Motor neuron (in vitro differentiated cells): ENCODE data around the gene AMER3. TPM values are rescaled to one million over a fixed set of nuclear protein-coding genes. Genes with fewer than 3 reads are reported as not detected.

Source experiments
- ATAC-seq, 8 experiments: fragments of 200-7000 bp; cut with Tn5 transposase; replicated peaks in 6 of 8; 2 replicates each; pipeline ENCODE4 v1.8.0; 2021; ENCODE audit warnings: mild to moderate bottlenecking in 8 of 8, moderate library complexity in 8 of 8
- H3K27ac ChIP-seq, 2 donors: fragments of 250-450 bp; sonication (Bioruptor Pico); 2 replicates each; pipeline ENCODE4 v1.9.0; 2021; ENCODE audit warnings: antibody characterized with exemption in 2 of 2, mild to moderate bottlenecking in 2 of 2, moderate library complexity in 1 of 2
- H3K4me1 ChIP-seq, 2 donors: fragments of 250-450 bp; sonication (Bioruptor Pico); replicated peaks in 1 of 2; 2 replicates each; pipeline ENCODE4 v1.6.1; 2021; ENCODE audit warnings: antibody characterized with exemption in 2 of 2, mild to moderate bottlenecking in 2 of 2, moderate library complexity in 1 of 2
- H3K4me3 ChIP-seq, 5 donors: fragments of 250-450 bp; sonication (Bioruptor Pico); 2 replicates each; pipeline ENCODE4 v1.9.0; 2021; ENCODE audit warnings: antibody characterized with exemption in 5 of 5, mild to moderate bottlenecking in 5 of 5, moderate library complexity in 4 of 5
- WGBS, 10 experiments: fragments of 450-650 bp; shearing (Covaris generic); methylation state at CpG; one replicate each; pipeline ENCODE4 v1.0.0; 2022; 5-methylcytosine and 5-hydroxymethylcytosine counted together
- in situ Hi-C, 9 experiments: fragments of 400-800 bp; cut with MboI; loops; one replicate each; pipeline ENCODE4 v1.15.0; 2021; ENCODE audit warnings: low sequenced_read_pairs in 9 of 9, low pct_unique_long_range_greater_than_20kb in 2 of 9; ENCODE audit not compliant: unreplicated experiment in 9 of 9
- total RNA-seq, 8 experiments: library from RNA; unstranded; fragments of 300-600 nt; gene quantifications; 2 replicates each; pipeline versions ENCODE4 v1.2.3 to v1.2.4, GENCODE V29; 2022

Gene AMER3
- total RNA-seq, 8 experiments from 2014 or later, result 0.09 to 11.3 (median 8.3) TPM

- in situ Hi-C loops, result loop anchor here in 2 of 9 experiments (25.0 kb wide), 1 partner anchor 115 kb away; no protein-coding TSS in a partner anchor
Observed at GRCh38 chr2:130797493-130798435, 42.4 kb downstream of the AMER3 start.

GRCh38 chr2:130798472-130799218 is 43.3 kb downstream of the AMER3 start:
- peak in 5 of 8 experiments; percentile 1 to 26 (median 2) for ATAC-seq
- no peak overlapping the region for H3K27ac ChIP-seq
- 50 to 67% methylated on average over 8 of the region's 30 CpGs; no CpG with 5 or more reads in 8 of the 10 experiments for WGBS, 10 experiments
- H3K4me3 ChIP-seq, result peak overlapping the region; percentile 42 to 58 (median 57)
- peaks cover 6 to 18% of the 10 kb centered on the region in 2 donors for H3K4me1 ChIP-seq
- in situ Hi-C loops, result loop anchor here in 2 of 9 experiments (25.0 kb wide), 1 partner anchor 114 kb away; no protein-coding TSS in a partner anchor

More at GRCh38 chr2:130797493-130798435, 42.4 kb downstream of the AMER3 start:
- Histone ChIP-seq H3K4me1 (peaks cover 6 to 18% of the 10 kb centered on the region in 2 donors), H3K4me3 (peak overlapping the region; percentile 42 to 58 (median 57)), H3K27ac (peak overlapping the region; percentile 77 to 87)
- WGBS, 10 experiments, result 0 to 6% (median 1%) methylated on average over 2 to 19 of the region's 96 CpGs; no CpG with 5 or more reads in 4 of the 10 experiments
- peak; percentile 84 to 91 (median 88) for ATAC-seq

- Histone ChIP-seq H3K27ac (no peak overlapping the region), H3K4me1 (peaks cover 6 to 18% of the 10 kb centered on the region in 2 donors), H3K4me3 (no peak overlapping the region)
- in situ Hi-C loops, result loop anchor here in 2 of 9 experiments (25.0 kb wide), 1 partner anchor 113 kb away; no protein-coding TSS in a partner anchor
- no peak for ATAC-seq
- WGBS, 10 experiments, result 83% methylated on average over 1 of the region's 1 CpG; no CpG with 5 or more reads in 9 of the 10 experiments
Observed at GRCh38 chr2:130799295-130799694, 44.0 kb downstream of the AMER3 start.

- peaks cover 0 to 11% of the 10 kb centered on the region in 2 donors for H3K4me1 ChIP-seq
- H3K4me3 ChIP-seq, result no peak overlapping the region
- in situ Hi-C loops, result loop anchor here in 1 of 9 experiments (10.0 kb wide), 1 partner anchor 69 kb away; no protein-coding TSS in a partner anchor
- no peak for ATAC-seq
- WGBS, 10 experiments, result 0 to 100% (median 37%) methylated on average over 1 to 4 of the region's 4 CpGs; no CpG with 5 or more reads in 2 of the 10 experiments
- no peak overlapping the region for H3K27ac ChIP-seq
Observed at GRCh38 chr2:130805613-130806012, 50.3 kb downstream of the AMER3 start.

GRCh38 chr2:130806370-130806769 is 51.0 kb downstream of the AMER3 start:
- ATAC-seq, result no peak
- H3K4me1 ChIP-seq, result peaks cover 0 to 11% of the 10 kb centered on the region in 2 donors
- no peak overlapping the region for H3K27ac ChIP-seq
- in situ Hi-C loops, result loop anchor here in 1 of 9 experiments (10.0 kb wide), 1 partner anchor 68 kb away; no protein-coding TSS in a partner anchor
- no peak overlapping the region for H3K4me3 ChIP-seq
- WGBS, 10 experiments, result 20 to 100% (median 63%) methylated on average over 1 to 3 of the region's 4 CpGs; no CpG with 5 or more reads in 4 of the 10 experiments

GRCh38 chr2:130807659-130808385 is 52.5 kb downstream of the AMER3 start:
- in situ Hi-C loops, result loop anchor here in 1 of 9 experiments (10.0 kb wide), 1 partner anchor 67 kb away; no protein-coding TSS in a partner anchor
- no peak overlapping the region for H3K27ac ChIP-seq
- WGBS, 10 experiments, result 3 to 74% (median 59%) methylated on average over 3 to 8 of the region's 14 CpGs; no CpG with 5 or more reads in 5 of the 10 experiments
- peaks cover 0 to 8% of the 10 kb centered on the region in 2 donors for H3K4me1 ChIP-seq
- no peak overlapping the region for H3K4me3 ChIP-seq
- ATAC-seq, result peak; percentile 79 to 94 (median 89)

GRCh38 chr2:130808482-130809268 is 53.3 kb downstream of the AMER3 start:
- peaks cover 0 to 8% of the 10 kb centered on the region in 2 donors for H3K4me1 ChIP-seq
- 21 to 100% (median 91%) methylated on average over 1 to 9 of the region's 12 CpGs for whole genome bisulfite sequencing, 10 experiments
- in situ Hi-C loops, result loop anchor here in 1 of 9 experiments (10.0 kb wide), 1 partner anchor 66 kb away; no protein-coding TSS in a partner anchor
- H3K4me3 ChIP-seq, result no peak overlapping the region
- ATAC-seq, result no peak
- no peak overlapping the region for H3K27ac ChIP-seq

GRCh38 chr2:130810490-130810889 is 55.1 kb downstream of the AMER3 start:
- Histone ChIP-seq H3K4me1 (peaks cover 0 to 8% of the 10 kb centered on the region in 2 donors), H3K4me3 (no peak overlapping the region), H3K27ac (no peak overlapping the region)
- ATAC-seq, result no peak
- 27 to 100% (median 67%) methylated on average over 1 to 7 of the region's 7 CpGs; no CpG with 5 or more reads in 3 of the 10 experiments for WGBS, 10 experiments
- in situ Hi-C loops, result no loop called here

- in situ Hi-C loops, result no loop called here
- Histone ChIP-seq H3K27ac (no peak overlapping the region), H3K4me3 (no peak overlapping the region), H3K4me1 (no peaks in the 10 kb centered on the region)
- ATAC-seq, result peak in 6 of 8 experiments; percentile 52 to 80 (median 74)
- WGBS, 10 experiments, result 50 to 80% (median 66%) methylated on average over 1 to 4 of the region's 5 CpGs; no CpG with 5 or more reads in 6 of the 10 experiments
Observed at GRCh38 chr2:130813722-130814121, 58.4 kb downstream of the AMER3 start.

- 85 to 100% (median 91%) methylated on average over 2 to 6 of the region's 15 CpGs; no CpG with 5 or more reads in 3 of the 10 experiments for WGBS, 10 experiments
- no peak for ATAC-seq
- Histone ChIP-seq H3K4me3 (no peak overlapping the region), H3K4me1 (peaks cover 5% of the 10 kb centered on the region in 2 donors), H3K27ac (no peak overlapping the region)
- in situ Hi-C loops, result no loop called here
Observed at GRCh38 chr2:130814931-130815680, 59.8 kb downstream of the AMER3 start.
